AML-193 (cell line): ENCODE results near the gene BMP8B.
A peak's percentile ranks its signal among the peaks of the same experiment; 100 is the strongest.

Experiments
- DNase-seq, 2 experiments: peaks; one replicate each; lab custom pipeline; 2025; lab: John Stamatoyannopoulos, UW

BMP8B gene

DNA sequence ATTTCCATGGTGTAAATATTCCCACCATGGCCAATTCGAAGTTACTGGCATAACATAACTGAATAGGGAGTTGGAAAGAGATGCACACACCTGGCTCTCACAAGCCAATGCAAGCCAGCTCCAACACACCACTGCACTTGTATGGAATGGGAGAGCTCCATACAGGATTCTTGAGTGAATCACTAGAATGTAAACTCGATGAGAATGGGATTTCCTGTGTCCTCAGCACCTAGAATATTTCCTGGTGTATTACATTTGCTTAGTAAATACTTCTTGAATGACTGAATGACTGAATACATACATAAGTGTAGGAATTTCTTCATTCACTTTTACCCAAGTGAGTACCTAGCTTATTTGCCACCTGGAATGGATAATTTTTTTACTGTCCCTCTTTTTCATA lies 66.2 kb downstream of the BMP8B start:
- DNase-seq, result no peak

GRCh38 chr1:39721664-39722063 lies 67.0 kb downstream of the BMP8B start:
- no peak for DNase-seq

- DNase-seq, result peak; percentile 75 to 77
Measured at GRCh38 chr1:39720094-39720999, 68.3 kb downstream of the BMP8B start.

- no peak for DNase-seq
Measured at GRCh38 chr1:39717809-39718208, 70.9 kb downstream of the BMP8B start.

DNA sequence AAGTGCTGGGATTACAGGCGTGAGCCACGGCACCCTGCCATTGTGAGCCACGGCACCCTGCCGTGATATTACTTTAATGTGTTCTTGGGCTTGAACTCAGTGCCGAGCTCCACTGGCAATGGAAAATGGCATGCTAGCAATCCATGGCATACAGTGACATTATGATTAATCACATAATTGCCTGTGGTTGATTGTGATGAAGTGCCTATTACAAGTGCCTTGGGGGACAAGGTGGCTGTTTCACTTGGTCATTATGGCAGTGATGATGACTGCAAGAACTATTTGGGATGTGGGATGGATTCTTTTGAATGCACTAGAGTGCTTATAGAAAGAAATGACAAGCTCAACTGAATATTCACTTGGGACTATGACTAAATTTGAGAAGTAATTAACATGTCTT lies 75.1 kb downstream of the BMP8B start:
- DNase-seq, result no peak

DNA sequence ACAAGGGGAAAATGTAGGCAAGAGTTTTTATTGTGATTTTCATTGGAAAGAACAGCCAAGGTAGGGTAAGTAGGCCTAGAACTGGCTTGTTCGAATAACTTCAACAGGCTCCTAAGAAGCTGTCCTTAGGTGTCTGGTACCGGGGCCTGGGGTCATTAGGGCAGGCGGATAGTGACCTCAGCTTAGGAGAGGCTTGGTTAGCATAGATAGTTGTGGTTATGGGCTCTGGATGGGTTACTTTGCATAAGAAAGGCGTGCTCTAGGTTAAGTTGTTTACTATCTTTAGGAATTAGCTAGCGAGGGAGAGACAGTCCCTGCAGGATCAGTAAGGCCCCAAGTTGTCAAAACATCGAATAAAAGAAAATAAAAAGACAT lies 76.7 kb downstream of the BMP8B start:
- no peak for DNase-seq

DNA sequence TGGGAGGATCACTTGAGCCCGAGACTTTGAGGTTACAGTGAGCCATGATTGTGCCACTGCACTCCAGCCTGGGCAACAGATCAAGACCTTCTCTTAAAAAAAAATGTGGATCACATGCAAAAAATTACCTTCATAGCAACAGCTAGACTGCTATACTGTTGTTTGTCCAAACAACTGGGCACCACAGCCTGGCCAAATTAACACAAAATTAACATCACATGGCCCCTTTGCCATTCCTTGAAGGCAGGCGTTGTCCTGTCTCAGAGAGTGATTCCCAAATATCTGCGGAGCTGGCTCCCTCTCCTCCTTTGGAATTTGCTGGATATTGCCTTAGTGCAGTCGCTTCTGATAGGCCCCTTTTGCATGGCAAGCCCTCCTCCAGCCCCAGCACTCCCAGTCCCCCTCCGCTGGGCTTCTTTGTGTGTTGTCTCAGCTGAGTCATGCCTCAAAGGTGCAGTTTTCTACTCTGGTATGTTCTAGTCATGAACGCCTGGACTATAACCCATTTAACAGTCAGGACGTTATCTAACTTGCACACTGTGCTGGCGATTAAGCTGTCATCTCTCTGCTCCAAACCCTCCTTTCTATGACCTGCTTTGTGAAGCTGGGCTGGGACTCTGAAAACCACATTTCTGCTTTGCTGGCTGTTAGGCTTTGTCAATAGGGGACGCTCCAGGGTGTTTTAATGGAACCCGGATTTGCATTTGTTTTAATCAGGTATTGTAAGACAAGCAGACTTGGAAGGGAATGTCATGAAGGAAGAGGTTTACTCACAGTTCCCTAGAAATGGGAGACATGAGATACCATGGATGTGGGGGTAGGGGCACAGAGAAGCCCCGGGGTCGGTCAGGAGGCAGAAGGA lies 77.3 kb downstream of the BMP8B start:
- no peak for DNase-seq

GRCh38 chr1:39707506-39707905 lies 81.2 kb downstream of the BMP8B start:
- DNase-seq, result no peak
